Mesendoderm (in vitro differentiated cells): Measurements from ENCODE around the gene XKR7.

Source experiments
- DNase-seq: peaks from one replicate; pipeline ENCODE4 v3.0.0; 2013
- H2AK5ac ChIP-seq: 2 replicates; pipeline ENCODE4 v1.6.1; 2013; ENCODE audit warnings: low read length, inconsistent platforms
- H2BK120ac ChIP-seq: 2 replicates; pipeline ENCODE4 v1.6.1; 2013; ENCODE audit warnings: low read depth, mild to moderate bottlenecking, low read length, moderate library complexity, mixed read lengths
- H2BK15ac ChIP-seq: replicated peaks from 2 replicates; pipeline ENCODE4 v1.6.1; 2013; ENCODE audit warnings: low read depth, mild to moderate bottlenecking, moderate library complexity
- H2BK5ac ChIP-seq: 2 replicates; pipeline ENCODE4 v1.6.1; 2013; ENCODE audit warnings: low read length, inconsistent platforms
- H3K18ac ChIP-seq: 2 replicates; pipeline ENCODE4 v1.6.1; 2013; ENCODE audit warnings: mild to moderate bottlenecking, low read length, mixed read lengths
- H3K23ac ChIP-seq: one replicate; pipeline ENCODE4 v1.6.1; 2013; ENCODE audit warnings: low read length
- H3K27ac ChIP-seq: 2 replicates; pipeline ENCODE4 v1.5.1; 2013; ENCODE audit warnings: low read depth, mild to moderate bottlenecking, inconsistent platforms, low read length, moderate library complexity
- H3K27me3 ChIP-seq: 2 replicates; pipeline ENCODE4 v1.6.1; 2013; ENCODE audit warnings: low read length, control low read depth, mild to moderate bottlenecking, inconsistent platforms; ENCODE audit not compliant: insufficient read depth, poor library complexity
- H3K36me3 ChIP-seq: 2 replicates; pipeline ENCODE4 v1.6.1; 2013; ENCODE audit warnings: low read length, inconsistent platforms; ENCODE audit not compliant: control insufficient read depth, insufficient read depth
- H3K4ac ChIP-seq: one replicate; pipeline ENCODE4 v1.6.1; 2013; ENCODE audit warnings: low read depth, mild to moderate bottlenecking, low read length, moderate library complexity
- H3K4me1 ChIP-seq: 2 replicates; pipeline ENCODE4 v1.6.1; 2013; ENCODE audit warnings: low read depth, low read length, inconsistent platforms; ENCODE audit not compliant: control insufficient read depth
- H3K4me2 ChIP-seq: 2 replicates; pipeline ENCODE4 v1.6.1; 2013; ENCODE audit warnings: low read length
- H3K4me3 ChIP-seq: 2 replicates; pipeline ENCODE4 v1.5.1; 2013; ENCODE audit warnings: mild to moderate bottlenecking, low read length
- H3K56ac ChIP-seq: one replicate; pipeline ENCODE4 v1.6.1; 2013; ENCODE audit warnings: low read length
- H3K79me1 ChIP-seq: 2 replicates; pipeline ENCODE4 v1.6.1; 2013; ENCODE audit warnings: low read length, inconsistent platforms
- H3K79me2 ChIP-seq: 2 replicates; pipeline ENCODE4 v1.6.1; 2013; ENCODE audit warnings: mild to moderate bottlenecking, low read length; ENCODE audit not compliant: control insufficient read depth, insufficient read depth
- H3K9ac ChIP-seq: 2 replicates; pipeline ENCODE4 v1.6.1; 2013; ENCODE audit warnings: low read length, inconsistent platforms
- H4K5ac ChIP-seq: one replicate; pipeline ENCODE4 v1.6.1; 2013; ENCODE audit warnings: low read length
- H4K8ac ChIP-seq: one replicate; pipeline ENCODE4 v1.6.1; 2013; ENCODE audit warnings: low read depth, mild to moderate bottlenecking, control low read depth, low read length, moderate library complexity
- WGBS: extraction: QIAGEN DNeasy Blood & Tissue Kit; methylation state at CpG from one replicate; pipeline ENCODE4 v1.1.7; 2013; ENCODE audit warnings: low lambda C conversion rate, missing lambda C conversion rate; ENCODE audit not compliant: insufficient coverage; ENCODE audit errors: extremely low coverage; 5-methylcytosine and 5-hydroxymethylcytosine counted together

The XKR7 gene

DNA sequence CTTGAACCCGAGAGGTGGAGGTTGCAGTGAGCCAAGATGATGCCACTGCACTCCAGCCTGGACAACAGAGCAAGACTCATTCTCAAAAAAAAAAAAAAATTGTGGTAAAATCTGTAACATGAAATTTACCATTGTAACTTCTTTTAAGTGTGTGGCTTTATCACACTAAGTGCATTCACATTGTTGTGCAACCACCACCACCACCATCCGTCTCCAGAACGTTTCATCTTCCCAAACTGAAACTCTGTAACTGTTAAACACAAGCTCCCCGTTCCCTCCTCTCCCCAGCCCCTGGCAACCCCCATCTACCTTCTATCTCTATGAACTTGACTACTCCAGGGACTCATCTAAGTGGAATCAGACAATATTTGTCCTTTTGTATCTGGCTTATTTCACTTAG, 45.8 kb upstream of the XKR7 start:
- H4K5ac ChIP-seq = no peak overlapping the region
- no peak overlapping the region for H3K4ac ChIP-seq
- H3K36me3 ChIP-seq = no peaks in the 10 kb centered on the region
- no peak overlapping the region for H2BK15ac ChIP-seq
- H3K27me3 ChIP-seq = no peaks in the 10 kb centered on the region
- no peaks in the 10 kb centered on the region for H3K79me2 ChIP-seq
- no peak overlapping the region for H3K27ac ChIP-seq
- WGBS = no CpG with 5 or more reads among the region's 4 CpGs
- H3K9ac ChIP-seq = no peak overlapping the region
- DNase-seq = no peak
- no peak overlapping the region for H3K4me3 ChIP-seq
- H3K18ac ChIP-seq = no peak overlapping the region
- no peak overlapping the region for H3K56ac ChIP-seq
- H4K8ac ChIP-seq = no peak overlapping the region
- H3K79me1 ChIP-seq = no peaks in the 10 kb centered on the region
- H3K4me2 ChIP-seq = no peak overlapping the region
- no peak overlapping the region for H2BK120ac ChIP-seq
- H2AK5ac ChIP-seq = no peak overlapping the region
- no peak overlapping the region for H3K23ac ChIP-seq
- no peak overlapping the region for H2BK5ac ChIP-seq
- H3K4me1 ChIP-seq = no peaks in the 10 kb centered on the region

DNA sequence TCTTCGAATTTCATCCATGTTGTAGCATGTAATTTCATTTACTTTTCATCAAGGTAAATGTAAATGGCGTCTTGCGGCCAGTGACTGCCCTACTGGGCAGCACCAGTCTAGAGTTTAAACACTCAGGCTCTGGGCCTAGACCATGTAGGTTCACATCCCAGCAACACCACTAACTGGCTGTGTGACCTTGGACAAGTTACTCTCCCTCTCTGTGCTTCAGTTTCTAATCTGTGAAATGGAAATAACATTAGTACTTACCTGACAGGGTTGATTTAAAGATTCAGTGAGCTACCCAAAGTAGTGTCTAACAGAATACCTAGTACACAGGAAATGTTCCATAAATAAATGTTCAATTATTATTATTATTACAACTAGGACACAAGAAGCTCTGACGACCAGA, 45.4 kb upstream of the XKR7 start:
- Histone ChIP-seq H3K4ac (no peak overlapping the region), H3K79me1 (no peaks in the 10 kb centered on the region), H2BK120ac (no peak overlapping the region), H3K56ac (no peak overlapping the region), H3K27ac (no peak overlapping the region), H3K4me2 (no peak overlapping the region), H3K4me1 (no peaks in the 10 kb centered on the region), H4K5ac (no peak overlapping the region), H2BK15ac (no peak overlapping the region), H3K18ac (no peak overlapping the region), H3K4me3 (no peak overlapping the region), H3K79me2 (no peaks in the 10 kb centered on the region), H4K8ac (no peak overlapping the region), H3K36me3 (no peaks in the 10 kb centered on the region), H2BK5ac (no peak overlapping the region), H3K27me3 (no peaks in the 10 kb centered on the region), H2AK5ac (no peak overlapping the region), H3K9ac (no peak overlapping the region), H3K23ac (no peak overlapping the region)
- no CpG with 5 or more reads among the region's 4 CpGs for WGBS
- DNase-seq = no peak

DNA sequence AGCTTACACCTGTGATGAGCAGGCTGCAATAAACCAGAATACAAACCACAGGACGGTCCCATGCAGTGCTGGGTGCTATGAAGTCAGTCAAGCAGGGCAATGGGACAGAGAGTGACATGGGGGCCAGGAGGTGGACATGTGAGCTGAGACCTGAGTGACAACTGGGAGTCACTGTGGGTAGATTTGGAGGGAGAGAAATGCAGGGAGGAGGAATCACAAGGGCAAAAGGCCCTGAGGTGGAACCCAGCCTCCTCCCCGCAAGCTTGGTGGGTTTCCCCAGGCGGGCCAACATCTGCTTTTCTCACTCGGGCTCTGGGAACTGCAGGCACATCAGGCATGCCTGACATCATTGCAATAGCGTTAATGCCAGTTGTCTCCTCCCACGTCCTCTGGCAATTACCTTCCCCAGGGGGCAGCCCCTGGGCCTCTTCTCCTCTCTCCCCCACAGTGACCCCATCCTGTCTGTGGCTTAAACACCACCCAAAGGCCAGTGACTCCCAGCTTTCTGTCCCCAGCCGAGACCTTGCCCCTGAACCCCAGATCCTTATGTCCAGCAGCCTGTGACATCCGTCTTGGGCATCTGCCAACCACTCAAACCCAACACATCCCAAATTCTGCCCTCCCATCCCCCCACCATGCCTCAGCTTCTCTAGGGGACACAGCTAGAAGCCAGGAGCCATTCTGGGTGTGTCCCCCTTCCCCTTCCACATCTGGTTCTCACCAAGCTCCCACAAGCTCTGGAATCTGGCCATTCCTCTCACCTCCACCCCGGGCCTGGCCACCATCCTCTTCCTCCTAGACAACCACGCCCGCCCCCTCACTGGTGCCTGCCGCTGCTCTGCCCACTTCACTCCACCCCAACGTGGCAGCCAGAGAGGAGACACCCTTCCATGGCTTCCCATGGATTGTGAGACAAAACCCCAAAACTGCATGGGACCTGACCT, 44.3 kb upstream of the XKR7 start:
- Histone ChIP-seq H3K4me3 (no peak overlapping the region), H3K4ac (no peak overlapping the region), H2BK15ac (no peak overlapping the region), H3K9ac (no peak overlapping the region), H3K27me3 (no peaks in the 10 kb centered on the region), H4K8ac (no peak overlapping the region), H3K79me1 (no peaks in the 10 kb centered on the region), H3K56ac (no peak overlapping the region), H2BK120ac (no peak overlapping the region), H4K5ac (no peak overlapping the region), H3K4me2 (no peak overlapping the region), H3K4me1 (no peaks in the 10 kb centered on the region), H2BK5ac (no peak overlapping the region), H3K18ac (no peak overlapping the region), H3K79me2 (no peaks in the 10 kb centered on the region), H3K27ac (no peak overlapping the region), H3K36me3 (no peaks in the 10 kb centered on the region), H2AK5ac (no peak overlapping the region), H3K23ac (no peak overlapping the region)
- no peak for DNase-seq
- WGBS = no CpG with 5 or more reads among the region's 13 CpGs

DNA sequence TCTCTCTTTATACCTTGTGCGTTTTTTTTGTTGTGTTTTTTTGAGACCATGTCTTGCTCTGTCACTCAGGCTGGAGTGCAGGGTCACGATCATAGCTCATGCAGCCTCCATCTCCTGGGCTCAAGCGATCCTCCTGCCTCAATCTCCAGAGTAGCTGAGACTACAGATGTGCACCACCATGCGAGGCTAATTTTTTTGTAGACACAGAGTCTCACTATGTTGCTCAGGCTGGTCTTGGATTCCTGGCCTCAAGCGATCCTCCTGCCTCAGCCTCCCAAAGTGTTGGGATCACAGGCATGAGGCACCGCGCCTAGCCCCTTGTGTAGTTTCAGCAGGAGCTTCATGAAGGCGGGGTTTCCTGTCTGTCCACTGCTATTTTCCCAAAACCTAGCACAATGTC, 43.4 kb upstream of the XKR7 start:
- no peaks in the 10 kb centered on the region for H3K79me2 ChIP-seq
- no peaks in the 10 kb centered on the region for H3K36me3 ChIP-seq
- no peak overlapping the region for H3K27ac ChIP-seq
- no peak overlapping the region for H3K4me2 ChIP-seq
- H2BK15ac ChIP-seq = no peak overlapping the region
- no peak overlapping the region for H3K18ac ChIP-seq
- no peak overlapping the region for H4K8ac ChIP-seq
- H2AK5ac ChIP-seq = no peak overlapping the region
- H3K23ac ChIP-seq = no peak overlapping the region
- H3K4ac ChIP-seq = no peak overlapping the region
- no peaks in the 10 kb centered on the region for H3K27me3 ChIP-seq
- no peak overlapping the region for H2BK5ac ChIP-seq
- no peak overlapping the region for H4K5ac ChIP-seq
- no peak overlapping the region for H3K4me3 ChIP-seq
- no peak for DNase-seq
- no CpG with 5 or more reads among the region's 8 CpGs for WGBS
- no peaks in the 10 kb centered on the region for H3K79me1 ChIP-seq
- no peak overlapping the region for H2BK120ac ChIP-seq
- H3K56ac ChIP-seq = no peak overlapping the region
- H3K9ac ChIP-seq = no peak overlapping the region
- H3K4me1 ChIP-seq = no peaks in the 10 kb centered on the region

DNA sequence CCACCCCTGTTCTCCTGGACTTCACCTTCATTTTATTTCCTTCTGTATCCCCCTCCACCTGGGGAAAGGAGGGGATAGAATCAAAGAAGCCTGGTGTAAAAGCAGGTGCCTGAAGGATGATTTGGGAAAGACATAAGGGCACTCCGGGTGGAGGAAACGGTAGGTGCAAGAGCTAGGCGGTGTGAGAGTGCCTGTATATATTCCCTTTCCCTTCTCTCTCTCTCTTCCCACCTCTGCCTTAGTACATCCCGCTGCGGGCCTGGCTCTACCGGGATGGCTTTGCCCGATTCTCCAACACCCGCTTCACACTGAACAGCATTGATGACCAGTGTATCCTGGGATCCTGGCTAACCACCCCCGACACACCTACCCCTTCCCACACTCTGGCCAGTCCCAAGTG, 42.3 kb upstream of the XKR7 start:
- no peak overlapping the region for H3K4ac ChIP-seq
- WGBS = no CpG with 5 or more reads among the region's 9 CpGs
- no peak overlapping the region for H3K27ac ChIP-seq
- no peak overlapping the region for H4K5ac ChIP-seq
- H4K8ac ChIP-seq = no peak overlapping the region
- H3K56ac ChIP-seq = no peak overlapping the region
- no peak overlapping the region for H3K18ac ChIP-seq
- no peaks in the 10 kb centered on the region for H3K79me1 ChIP-seq
- H3K4me2 ChIP-seq = no peak overlapping the region
- no peak overlapping the region for H2BK5ac ChIP-seq
- no peak for DNase-seq
- H3K79me2 ChIP-seq = no peaks in the 10 kb centered on the region
- no peak overlapping the region for H2BK15ac ChIP-seq
- no peak overlapping the region for H3K4me3 ChIP-seq
- no peak overlapping the region for H2AK5ac ChIP-seq
- no peak overlapping the region for H3K23ac ChIP-seq
- H2BK120ac ChIP-seq = no peak overlapping the region
- no peaks in the 10 kb centered on the region for H3K27me3 ChIP-seq
- H3K9ac ChIP-seq = no peak overlapping the region
- H3K4me1 ChIP-seq = no peaks in the 10 kb centered on the region
- H3K36me3 ChIP-seq = no peaks in the 10 kb centered on the region

DNA sequence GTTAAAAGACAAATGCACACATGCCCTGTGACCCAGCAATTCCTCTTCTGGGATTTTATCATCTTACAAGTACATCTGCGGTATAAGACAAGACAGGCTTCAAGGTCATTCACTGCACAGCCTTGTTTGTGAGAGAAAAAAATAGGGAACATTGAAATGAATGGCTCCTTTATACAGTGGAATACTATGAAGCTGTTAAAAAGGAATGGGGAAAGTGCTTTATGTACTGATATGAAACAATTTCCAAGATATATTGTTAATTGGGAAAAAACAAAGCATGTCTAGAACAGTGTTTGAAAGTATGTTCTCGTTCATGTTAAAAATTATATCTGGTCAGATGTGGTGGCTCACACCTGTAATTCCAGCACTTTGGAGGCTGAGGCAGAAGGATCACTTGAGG, 41.5 kb upstream of the XKR7 start:
- WGBS = no CpG with 5 or more reads among the region's 2 CpGs
- no peaks in the 10 kb centered on the region for H3K79me1 ChIP-seq
- no peak overlapping the region for H2BK120ac ChIP-seq
- no peaks in the 10 kb centered on the region for H3K4me1 ChIP-seq
- no peak overlapping the region for H3K9ac ChIP-seq
- DNase-seq = no peak
- H4K5ac ChIP-seq = no peak overlapping the region
- no peak overlapping the region for H2BK5ac ChIP-seq
- H3K27ac ChIP-seq = no peak overlapping the region
- no peaks in the 10 kb centered on the region for H3K36me3 ChIP-seq
- no peak overlapping the region for H3K4me2 ChIP-seq
- no peaks in the 10 kb centered on the region for H3K79me2 ChIP-seq
- H2AK5ac ChIP-seq = no peak overlapping the region
- no peak overlapping the region for H3K4ac ChIP-seq
- no peak overlapping the region for H2BK15ac ChIP-seq
- no peak overlapping the region for H4K8ac ChIP-seq
- H3K27me3 ChIP-seq = no peaks in the 10 kb centered on the region
- no peak overlapping the region for H3K18ac ChIP-seq
- no peak overlapping the region for H3K23ac ChIP-seq
- no peak overlapping the region for H3K4me3 ChIP-seq
- no peak overlapping the region for H3K56ac ChIP-seq
